Measurements from ENCODE around the gene ETV3.

DNA sequence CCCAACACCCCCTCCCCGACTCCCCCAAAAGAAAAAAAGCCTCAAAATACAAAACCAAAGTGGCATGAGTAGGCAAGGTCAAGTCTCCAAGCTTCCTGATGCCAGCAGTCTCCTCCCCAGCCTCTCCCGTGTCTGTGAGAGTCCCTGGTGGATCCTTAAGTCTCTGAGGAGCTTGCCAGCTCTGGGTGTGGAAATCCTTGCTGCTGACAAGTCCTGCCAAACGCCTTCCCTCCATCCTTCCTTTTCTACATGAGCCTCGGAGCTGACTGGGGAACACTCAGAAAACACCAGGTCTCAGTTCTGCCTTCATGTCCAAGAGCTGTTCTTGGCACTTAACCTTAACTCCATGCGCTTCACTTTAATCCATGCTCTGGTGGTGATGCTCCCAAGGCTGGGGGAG is 34.9 kb downstream of the ETV3 start:
- TF ChIP-seq, protein P1, sequence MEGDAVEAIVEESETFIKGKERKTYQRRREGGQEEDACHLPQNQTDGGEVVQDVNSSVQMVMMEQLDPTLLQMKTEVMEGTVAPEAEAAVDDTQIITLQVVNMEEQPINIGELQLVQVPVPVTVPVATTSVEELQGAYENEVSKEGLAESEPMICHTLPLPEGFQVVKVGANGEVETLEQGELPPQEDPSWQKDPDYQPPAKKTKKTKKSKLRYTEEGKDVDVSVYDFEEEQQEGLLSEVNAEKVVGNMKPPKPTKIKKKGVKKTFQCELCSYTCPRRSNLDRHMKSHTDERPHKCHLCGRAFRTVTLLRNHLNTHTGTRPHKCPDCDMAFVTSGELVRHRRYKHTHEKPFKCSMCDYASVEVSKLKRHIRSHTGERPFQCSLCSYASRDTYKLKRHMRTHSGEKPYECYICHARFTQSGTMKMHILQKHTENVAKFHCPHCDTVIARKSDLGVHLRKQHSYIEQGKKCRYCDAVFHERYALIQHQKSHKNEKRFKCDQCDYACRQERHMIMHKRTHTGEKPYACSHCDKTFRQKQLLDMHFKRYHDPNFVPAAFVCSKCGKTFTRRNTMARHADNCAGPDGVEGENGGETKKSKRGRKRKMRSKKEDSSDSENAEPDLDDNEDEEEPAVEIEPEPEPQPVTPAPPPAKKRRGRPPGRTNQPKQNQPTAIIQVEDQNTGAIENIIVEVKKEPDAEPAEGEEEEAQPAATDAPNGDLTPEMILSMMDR (conservative IDR thresholded peaks at IDR 0.05 in 1 of 2, IDR thresholded peaks at IDR 0.05 in 1 of 2; ENCODE audit: low read depth in 1 of 2, low read length in 2 of 2) = no peak
- no peak for TF ChIP-seq EZH2 (IDR thresholded peaks at IDR 0.05; ENCODE audit: low read length, missing control alignments)
